Lower lobe of right lung (tissue), 2 donors: ENCODE data around the gene CLNK. TPM values are rescaled to one million over a fixed set of nuclear protein-coding genes. Genes with fewer than 3 reads are reported as not detected.

Experiments
- ATAC-seq, 2 donors: fragments of 200-7000 bp; cut with Tn5 transposase; one replicate each; pipeline ENCODE4 v1.9.1; 2020 to 2022; ENCODE audit warnings: mild to moderate bottlenecking in 2 of 2, moderate library complexity in 2 of 2
- DNase-seq: peaks from one replicate; pipeline ENCODE4 v3.0.0-alpha.2; 2020
- H3K27ac ChIP-seq: fragments of 200-600 bp; one replicate; pipeline ENCODE4 v1.8.0; 2022
- H3K27me3 ChIP-seq: fragments of 200-600 bp; one replicate; pipeline ENCODE4 v1.8.0; 2022; ENCODE audit warnings: low read depth
- H3K36me3 ChIP-seq: fragments of 200-600 bp; one replicate; pipeline ENCODE4 v1.8.0; 2022; ENCODE audit warnings: mild to moderate bottlenecking
- H3K4me1 ChIP-seq: fragments of 200-600 bp; one replicate; pipeline ENCODE4 v1.8.0; 2022
- H3K4me3 ChIP-seq: fragments of 200-600 bp; one replicate; pipeline ENCODE4 v1.8.0; 2022; ENCODE audit warnings: mild to moderate bottlenecking
- H3K9me3 ChIP-seq: fragments of 200-600 bp; one replicate; pipeline ENCODE4 v1.8.0; 2022
- intact Hi-C: fragments of 100-400 bp; cut with DNase I; formaldehyde crosslinking; loops from one replicate; pipeline ENCODE4 v1.11.0; 2022
- total RNA-seq: library from RNA; stranded (reverse); fragmentation: NEBNext Ultra II Directional; extraction: Animal tissue kit (Norgen Biotek cat#: 25700); gene quantifications from one replicate; pipeline ENCODE4 v1.2.1, GENCODE V29; 2021
- TF ChIP-seq, protein P1 (sequence below): fragments of 200-600 bp; IDR thresholded peaks from one replicate; pipeline ENCODE4 v1.8.0; 2022; ENCODE audit warnings: antibody characterized with exemption, mild to moderate bottlenecking
- donor health status: DM: no; HTN: yes; CAD: no; lungs with severe emphysema.

Gene CLNK
- total RNA-seq, 1 donor from 2014 or later, result 0.09 TPM

DNA sequence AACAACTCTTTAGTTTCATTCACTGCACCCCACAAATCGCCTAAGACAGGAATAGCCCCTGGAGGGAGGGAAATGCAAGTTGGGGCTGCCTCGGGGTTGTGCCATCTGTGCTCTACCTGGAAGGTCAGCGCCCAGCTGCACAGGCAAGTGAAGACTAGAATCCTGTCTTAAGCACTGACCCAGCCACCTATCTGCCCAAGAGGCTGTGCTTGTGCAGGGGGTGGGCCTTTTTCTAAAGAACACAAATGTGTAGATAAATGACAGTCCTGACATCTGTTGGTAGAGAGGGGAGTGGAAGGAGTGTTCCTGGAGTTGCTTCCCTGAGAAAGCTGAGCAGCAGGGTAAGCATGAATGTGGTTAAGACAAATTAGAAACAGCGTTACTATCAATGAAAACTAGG, 243.1 kb downstream of the CLNK start:
- Histone ChIP-seq H3K4me3 (no peak overlapping the region), H3K9me3 (peaks cover 36% of the 10 kb centered on the region), H3K36me3 (peaks cover 19% of the 10 kb centered on the region), H3K27me3 (no peaks in the 10 kb centered on the region), H3K4me1 (no peaks in the 10 kb centered on the region), H3K27ac (no peak overlapping the region)
- no peak for ATAC-seq
- TF ChIP-seq, protein P1, sequence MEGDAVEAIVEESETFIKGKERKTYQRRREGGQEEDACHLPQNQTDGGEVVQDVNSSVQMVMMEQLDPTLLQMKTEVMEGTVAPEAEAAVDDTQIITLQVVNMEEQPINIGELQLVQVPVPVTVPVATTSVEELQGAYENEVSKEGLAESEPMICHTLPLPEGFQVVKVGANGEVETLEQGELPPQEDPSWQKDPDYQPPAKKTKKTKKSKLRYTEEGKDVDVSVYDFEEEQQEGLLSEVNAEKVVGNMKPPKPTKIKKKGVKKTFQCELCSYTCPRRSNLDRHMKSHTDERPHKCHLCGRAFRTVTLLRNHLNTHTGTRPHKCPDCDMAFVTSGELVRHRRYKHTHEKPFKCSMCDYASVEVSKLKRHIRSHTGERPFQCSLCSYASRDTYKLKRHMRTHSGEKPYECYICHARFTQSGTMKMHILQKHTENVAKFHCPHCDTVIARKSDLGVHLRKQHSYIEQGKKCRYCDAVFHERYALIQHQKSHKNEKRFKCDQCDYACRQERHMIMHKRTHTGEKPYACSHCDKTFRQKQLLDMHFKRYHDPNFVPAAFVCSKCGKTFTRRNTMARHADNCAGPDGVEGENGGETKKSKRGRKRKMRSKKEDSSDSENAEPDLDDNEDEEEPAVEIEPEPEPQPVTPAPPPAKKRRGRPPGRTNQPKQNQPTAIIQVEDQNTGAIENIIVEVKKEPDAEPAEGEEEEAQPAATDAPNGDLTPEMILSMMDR, result no peak
- no peak for DNase-seq
- intact Hi-C loops, result no loop called here

DNA sequence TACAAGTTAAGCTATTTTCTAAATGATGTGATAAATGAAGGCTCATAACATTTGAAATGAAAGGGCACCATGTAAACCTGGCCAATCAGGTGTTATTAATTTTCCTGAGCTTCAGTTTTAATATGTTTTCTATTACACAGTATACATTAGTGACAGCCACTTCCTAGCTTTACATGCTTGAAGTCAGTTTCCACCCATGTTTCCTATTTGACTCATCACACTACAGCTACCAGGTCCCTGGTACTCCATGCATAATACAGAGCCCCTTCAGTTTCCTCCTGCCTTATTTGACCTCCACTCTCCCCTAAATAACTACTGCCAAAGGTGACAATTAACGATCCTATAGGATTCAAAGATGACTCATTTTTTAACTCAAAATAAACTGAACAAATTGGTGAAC, 245.6 kb downstream of the CLNK start:
- Histone ChIP-seq H3K36me3 (no peaks in the 10 kb centered on the region), H3K4me3 (no peak overlapping the region), H3K27me3 (no peaks in the 10 kb centered on the region), H3K27ac (no peak overlapping the region), H3K9me3 (peaks cover 15% of the 10 kb centered on the region), H3K4me1 (no peaks in the 10 kb centered on the region)
- intact Hi-C loops, result no loop called here
- TF ChIP-seq, protein P1, result no peak
- no peak for DNase-seq
- ATAC-seq, result no peak

DNA sequence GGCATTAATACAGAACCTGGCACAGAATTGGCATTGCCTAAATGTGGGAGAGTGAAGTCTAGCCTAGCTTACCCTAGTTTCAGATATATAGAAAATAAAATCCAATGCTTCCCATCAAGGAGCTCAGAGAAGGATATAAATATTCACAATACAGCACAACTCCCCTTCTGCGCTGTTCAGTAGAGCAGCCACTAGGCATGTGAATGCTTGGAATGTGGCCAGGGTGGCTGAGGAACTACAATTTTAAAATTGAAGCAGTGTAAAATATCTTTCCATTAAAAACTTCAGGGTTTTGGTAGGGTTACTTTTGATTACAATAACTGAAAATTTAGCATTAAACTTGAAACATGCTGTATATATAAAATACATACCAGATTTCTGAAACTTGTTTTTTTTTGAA, 246.8 kb downstream of the CLNK start:
- H3K27ac ChIP-seq, result no peak overlapping the region
- no peaks in the 10 kb centered on the region for H3K4me1 ChIP-seq
- no peak overlapping the region for H3K4me3 ChIP-seq
- TF ChIP-seq, protein P1, result no peak
- no peaks in the 10 kb centered on the region for H3K36me3 ChIP-seq
- no peak for ATAC-seq
- DNase-seq, result no peak
- H3K9me3 ChIP-seq, result peaks cover 3% of the 10 kb centered on the region
- no peaks in the 10 kb centered on the region for H3K27me3 ChIP-seq
- intact Hi-C loops, result no loop called here

Other genes with a start within 250 kb of the CLNK start
- 21.4 TPM for gene ZNF518B, start 227.3 kb downstream of the CLNK start, total RNA-seq